GM19395 (cell line): ENCODE data around the gene SPAG6.
"Not testable (repeated sequence)": the region's sequence is repeated elsewhere in the genome, so short reads cannot be mapped to it uniquely, and the experiment has no call there.

Experiments used
- ATAC-seq: cut with Tn5 transposase; IDR thresholded peaks from one replicate; pipeline ENCODE4 v1.9.1; 2021; ENCODE audit warnings: mild to moderate bottlenecking, moderate library complexity; ENCODE audit not compliant: unreplicated experiment

SPAG6 gene

GRCh38 chr10:22341190-22341925 lies 3.9 kb upstream of the SPAG6 start:
- ATAC-seq: peak; percentile 18

GRCh38 chr10:22341926-22342196 lies 3.4 kb upstream of the SPAG6 start:
- ATAC-seq: no peak

GRCh38 chr10:22342421-22342820 lies 2.9 kb upstream of the SPAG6 start:
- no peak for ATAC-seq

DNA sequence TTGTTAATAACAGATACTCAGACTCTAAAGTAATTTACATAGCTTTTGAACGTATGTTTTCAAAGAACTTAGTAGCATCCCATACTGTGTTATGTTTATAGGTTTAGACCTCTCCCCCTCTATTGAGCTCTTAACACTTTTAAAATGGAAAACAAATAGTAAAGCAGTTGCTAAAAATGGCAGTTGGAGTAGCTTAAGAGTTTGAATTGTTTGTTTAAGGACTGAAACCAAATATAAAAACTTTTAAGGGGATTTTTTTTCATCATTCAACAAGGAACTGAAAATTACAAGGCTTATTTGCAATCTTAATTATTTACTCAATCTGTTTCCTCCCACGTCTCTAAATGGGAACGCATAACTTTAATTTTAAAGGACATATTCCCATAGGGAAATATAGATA lies 1.6 kb upstream of the SPAG6 start:
- ATAC-seq: no peak

DNA sequence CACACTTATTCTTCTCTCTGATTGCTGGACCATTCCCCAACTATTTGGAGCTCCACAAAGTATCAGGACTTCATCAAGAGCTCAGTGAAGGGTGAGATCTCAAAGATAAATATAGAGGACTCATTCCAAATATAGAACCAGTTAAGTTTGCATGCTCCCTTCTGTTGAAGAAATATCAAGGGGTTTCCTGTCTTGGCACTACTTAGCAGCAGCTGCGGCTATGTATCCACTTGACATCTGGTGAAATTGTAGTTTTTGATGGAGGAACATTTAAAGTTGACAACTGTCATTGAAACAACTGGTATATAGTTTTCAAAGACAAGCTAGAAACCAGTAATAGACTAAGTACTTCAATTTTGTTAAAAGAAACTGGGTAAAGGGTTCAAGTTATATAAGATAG lies 1.0 kb upstream of the SPAG6 start:
- ATAC-seq: no peak

GRCh38 chr10:22344781-22345300 lies 455 bp upstream of the SPAG6 start:
- ATAC-seq: no peak

GRCh38 chr10:22346096-22346661 lies 883 bp downstream of the SPAG6 start:
- ATAC-seq: no peak

- ATAC-seq: no peak
Measured at GRCh38 chr10:22349755-22350154, 4.5 kb downstream of the SPAG6 start.

GRCh38 chr10:22351131-22351703 lies 5.9 kb downstream of the SPAG6 start:
- no peak for ATAC-seq

- ATAC-seq: no peak
Measured at GRCh38 chr10:22356324-22356873, 11.1 kb downstream of the SPAG6 start.

DNA sequence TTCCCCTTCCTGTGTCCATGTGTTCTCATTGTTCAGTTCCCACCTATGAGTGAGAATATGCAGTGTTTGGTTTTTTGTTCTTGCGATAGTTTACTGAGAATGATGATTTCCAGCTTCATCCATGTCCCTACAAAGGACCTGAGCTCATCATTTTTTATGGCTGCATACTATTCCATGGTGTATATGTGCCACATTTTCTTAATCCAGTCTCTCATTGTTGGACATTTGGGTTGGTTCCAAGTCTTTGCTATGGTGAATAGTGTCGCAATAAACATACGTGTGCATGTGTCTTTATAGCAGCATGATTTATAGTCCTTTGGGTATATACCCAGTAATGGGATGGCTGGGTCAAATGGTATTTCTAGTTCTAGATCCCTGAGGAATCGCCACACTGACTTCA lies 12.5 kb downstream of the SPAG6 start:
- ATAC-seq: not testable (repeated sequence)

DNA sequence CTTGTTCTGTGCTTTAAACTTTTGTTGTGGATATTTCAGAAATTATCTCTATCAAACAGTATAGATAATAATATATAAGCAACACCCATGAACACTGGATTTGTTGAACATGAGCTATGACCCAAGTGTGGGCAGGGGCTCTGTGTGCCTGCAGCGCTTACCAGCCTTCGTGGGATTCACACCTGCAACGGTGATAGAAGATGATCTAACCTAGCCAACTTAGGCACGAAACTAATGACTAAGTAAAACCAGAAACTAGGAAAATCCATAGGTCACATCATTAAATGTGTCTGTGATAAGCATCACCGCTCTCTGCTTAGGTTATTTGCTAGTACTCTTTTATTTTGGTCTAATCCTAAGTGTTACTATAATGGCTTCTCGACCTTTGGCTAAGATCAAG lies 18.0 kb downstream of the SPAG6 start:
- no peak for ATAC-seq

DNA sequence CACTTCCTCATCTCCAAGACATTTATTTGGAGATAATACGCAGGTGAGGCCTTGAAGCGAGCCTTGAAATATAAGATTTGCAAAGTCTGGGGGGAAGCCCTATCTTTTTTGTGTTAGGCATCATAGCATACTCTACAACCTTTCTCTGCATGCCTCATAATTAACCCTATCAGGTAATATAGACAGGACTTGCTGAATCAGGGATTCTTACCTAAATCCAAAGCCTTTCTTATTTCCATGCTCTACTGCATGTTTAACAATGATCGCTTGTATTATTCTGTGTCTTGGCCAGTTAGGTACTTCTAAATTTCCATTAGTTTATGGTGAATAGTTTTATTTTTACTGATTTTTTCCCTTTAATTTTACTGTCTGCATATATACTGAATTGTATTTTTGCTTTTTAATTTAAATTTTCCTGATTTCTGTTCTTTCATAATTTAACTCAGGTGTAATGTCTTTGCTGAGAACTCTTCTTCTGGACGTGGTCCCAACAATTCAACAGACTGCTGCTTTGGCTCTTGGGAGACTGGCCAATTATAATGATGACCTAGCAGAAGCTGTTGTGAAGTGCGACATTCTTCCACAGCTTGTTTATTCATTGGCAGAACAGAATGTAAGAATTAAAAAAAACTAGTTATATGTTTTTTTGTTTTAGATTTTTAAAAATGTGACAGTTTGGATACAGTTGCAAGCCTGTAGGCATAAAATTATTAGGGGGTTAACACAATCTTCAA lies 19.3 kb downstream of the SPAG6 start:
- no peak for ATAC-seq

DNA sequence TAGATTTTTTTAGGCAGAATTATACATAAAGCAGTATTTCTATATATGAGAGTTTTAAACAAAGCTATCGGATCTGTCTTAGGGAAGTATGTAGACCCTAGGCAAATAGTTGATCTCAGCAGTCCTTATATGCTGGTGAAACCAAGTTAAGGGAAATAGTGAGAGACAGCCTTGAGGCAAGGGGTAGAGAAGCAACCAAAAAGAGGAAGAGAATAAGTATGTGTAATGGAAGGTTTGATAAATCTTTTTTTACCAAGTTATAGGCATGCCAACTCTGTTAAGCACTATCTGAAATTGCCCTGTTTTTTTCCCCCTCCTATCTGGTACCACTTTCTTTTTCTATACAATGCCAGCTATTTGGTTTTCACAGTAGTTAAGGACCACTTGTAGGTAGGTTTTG lies 19.9 kb downstream of the SPAG6 start:
- peak; percentile 57 for ATAC-seq

- no peak for ATAC-seq
Measured at GRCh38 chr10:22365644-22366434, 20.5 kb downstream of the SPAG6 start.

GRCh38 chr10:22366435-22366703 lies 21.1 kb downstream of the SPAG6 start:
- ATAC-seq: no peak

- no peak for ATAC-seq
Measured at GRCh38 chr10:22366771-22367170, 21.5 kb downstream of the SPAG6 start.

- ATAC-seq: no peak
Measured at GRCh38 chr10:22367471-22367870, 22.2 kb downstream of the SPAG6 start.

DNA sequence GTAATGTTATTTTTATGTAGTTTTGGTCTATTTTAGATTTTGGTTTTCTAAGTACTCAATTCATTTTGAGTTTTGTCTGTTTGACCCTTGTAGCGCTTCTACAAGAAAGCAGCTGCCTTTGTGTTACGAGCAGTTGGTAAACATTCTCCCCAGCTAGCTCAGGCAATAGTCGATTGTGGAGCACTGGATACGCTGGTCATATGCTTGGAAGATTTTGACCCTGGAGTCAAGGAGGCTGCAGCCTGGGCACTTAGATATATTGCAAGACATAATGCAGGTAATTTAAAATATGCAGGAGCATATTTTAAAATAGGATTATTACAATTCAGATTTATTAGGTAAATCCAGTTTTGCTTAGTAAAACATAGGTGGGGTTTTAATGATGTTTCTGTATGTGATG lies 23.1 kb downstream of the SPAG6 start:
- no peak for ATAC-seq

- ATAC-seq: no peak
Measured at GRCh38 chr10:22368981-22369380, 23.7 kb downstream of the SPAG6 start.
